Adrenal gland (tissue), 5 donors: ENCODE data around the gene TOR3A.

Experiments
- POLR2A ChIP-seq, 2 donors: fragments of 450-650 bp; IDR thresholded peaks; one replicate each; pipeline ENCODE4 v1.6.1; 2017; ENCODE audit warnings: antibody characterized with exemption in 2 of 2, mild to moderate bottlenecking in 2 of 2, moderate library complexity in 1 of 2
- TF ChIP-seq, protein P1 (sequence below), 6 experiments: fragments of 450-650 bp in 4 of 6; fragments of 200-600 bp in 2 of 6; sonication (generic) in 1 of 6; IDR thresholded peaks; 1 replicate in 5 of 6; 2 replicates in 1 of 6; pipeline versions ENCODE4 v1.5.1 to v1.8.0; 2016 to 2021; ENCODE audit warnings: antibody characterized with exemption in 6 of 6, mild to moderate bottlenecking in 2 of 6, moderate library complexity in 1 of 6
- donor health status: DM: no; HTN: no; CAD: no.

- TF ChIP-seq POLR2A (IDR thresholded peaks at IDR 0.05) = no peak
- TF ChIP-seq, protein P1, sequence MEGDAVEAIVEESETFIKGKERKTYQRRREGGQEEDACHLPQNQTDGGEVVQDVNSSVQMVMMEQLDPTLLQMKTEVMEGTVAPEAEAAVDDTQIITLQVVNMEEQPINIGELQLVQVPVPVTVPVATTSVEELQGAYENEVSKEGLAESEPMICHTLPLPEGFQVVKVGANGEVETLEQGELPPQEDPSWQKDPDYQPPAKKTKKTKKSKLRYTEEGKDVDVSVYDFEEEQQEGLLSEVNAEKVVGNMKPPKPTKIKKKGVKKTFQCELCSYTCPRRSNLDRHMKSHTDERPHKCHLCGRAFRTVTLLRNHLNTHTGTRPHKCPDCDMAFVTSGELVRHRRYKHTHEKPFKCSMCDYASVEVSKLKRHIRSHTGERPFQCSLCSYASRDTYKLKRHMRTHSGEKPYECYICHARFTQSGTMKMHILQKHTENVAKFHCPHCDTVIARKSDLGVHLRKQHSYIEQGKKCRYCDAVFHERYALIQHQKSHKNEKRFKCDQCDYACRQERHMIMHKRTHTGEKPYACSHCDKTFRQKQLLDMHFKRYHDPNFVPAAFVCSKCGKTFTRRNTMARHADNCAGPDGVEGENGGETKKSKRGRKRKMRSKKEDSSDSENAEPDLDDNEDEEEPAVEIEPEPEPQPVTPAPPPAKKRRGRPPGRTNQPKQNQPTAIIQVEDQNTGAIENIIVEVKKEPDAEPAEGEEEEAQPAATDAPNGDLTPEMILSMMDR (IDR thresholded peaks at IDR 0.05) = no peak
Measured at GRCh38 chr1:179043907-179044306, 38.0 kb upstream of the TOR3A start.
